ENCODE data around the gene BCAS3. TPM values are rescaled to one million over a fixed set of nuclear protein-coding genes. Genes with fewer than 3 reads are reported as not detected.

BCAS3 gene
- total RNA-seq, 1 experiment from 2014 or later = 26.3 TPM

DNA sequence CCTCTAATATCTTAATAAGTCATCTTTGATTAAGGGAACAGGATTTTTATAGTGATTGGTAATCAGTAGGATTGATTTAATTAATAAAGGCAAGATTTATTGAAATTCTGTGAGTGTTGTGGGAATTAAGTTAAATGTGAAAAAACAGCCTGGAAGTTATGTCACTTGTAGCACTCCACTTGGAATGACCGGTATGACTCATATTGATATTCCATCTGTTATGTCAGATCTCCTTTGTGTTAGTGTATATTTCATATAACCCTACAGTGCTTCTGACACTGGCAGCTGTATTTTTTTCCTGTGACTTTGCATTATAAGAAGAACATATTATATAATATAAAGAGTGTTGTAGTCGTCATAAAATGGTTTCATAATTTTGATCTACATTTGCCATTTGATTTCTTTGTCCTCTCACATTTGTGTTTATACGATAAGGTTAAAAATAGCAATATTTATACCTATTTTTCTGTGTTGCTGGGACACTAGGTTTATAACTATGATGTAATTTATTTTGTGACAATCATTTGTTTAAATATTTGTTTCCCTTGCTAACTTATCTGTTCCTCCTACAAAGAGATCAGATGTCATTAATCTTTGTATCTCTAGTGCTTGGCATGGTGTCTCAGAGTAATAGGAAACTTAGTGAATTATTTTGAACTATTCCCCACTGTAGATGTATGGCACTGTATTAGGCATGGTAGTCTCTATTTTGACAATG, 249.0 kb downstream of the BCAS3 start:
- Histone ChIP-seq H3K27ac (ENCODE audit: low read depth, low read length) (no peak overlapping the region), H3K79me2 (ENCODE audit: insufficient read depth, low read length) (no peaks in the 10 kb centered on the region), H4K20me1 (ENCODE audit: insufficient read depth) (no peaks in the 10 kb centered on the region), H3K27me3 (ENCODE audit: insufficient read depth, low read length) (no peaks in the 10 kb centered on the region), H3K9me3 (ENCODE audit: control insufficient read depth in 1 of 2, insufficient read depth in 1 of 2, low read depth in 1 of 2, low read length in 2 of 2) (no peaks in the 10 kb centered on the region), H3K4me1 (ENCODE audit: control insufficient read depth in 1 of 2, insufficient read depth in 2 of 2, low read length in 2 of 2) (no peaks in the 10 kb centered on the region), H3K9ac (ENCODE audit: low read length) (no peak overlapping the region), H3K9me2 (ENCODE audit: insufficient read depth) (no peaks in the 10 kb centered on the region), H3K36me3 (ENCODE audit: control insufficient read depth in 1 of 2, insufficient read depth in 2 of 2, low read length in 2 of 2) (no peaks in the 10 kb centered on the region), H3K4me3 (replicated peaks in 1 of 2; ENCODE audit: low read depth in 1 of 2, low read length in 2 of 2) (no peak overlapping the region), H3K4me2 (ENCODE audit: low read length) (no peak overlapping the region), H2AFZ (ENCODE audit: low read depth, low read length, poor library complexity, severe bottlenecking) (no peak overlapping the region)
- TF ChIP-seq JUND (IDR thresholded peaks at IDR 0.05) = no peak
- no peak for TF ChIP-seq TCF7L2 (IDR thresholded peaks at IDR 0.05; ENCODE audit: borderline replicate concordance, extremely low read depth, insufficient read depth, insufficient read length)
- TF ChIP-seq POLR2A (IDR thresholded peaks at IDR 0.05; ENCODE audit: borderline replicate concordance, extremely low read depth, insufficient read depth, insufficient read length) = no peak
- TF ChIP-seq SRF (IDR thresholded peaks at IDR 0.05; ENCODE audit: low read depth) = no peak
- TF ChIP-seq EZH2 (IDR thresholded peaks at IDR 0.05) = no peak
- TF ChIP-seq RAD21 (IDR thresholded peaks at IDR 0.05; ENCODE audit: low read depth) = no peak
- no peak for TF ChIP-seq YY1 (IDR thresholded peaks at IDR 0.05; ENCODE audit: extremely low read depth, insufficient replicate concordance, low read depth, low read length)
- TF ChIP-seq, protein P1, sequence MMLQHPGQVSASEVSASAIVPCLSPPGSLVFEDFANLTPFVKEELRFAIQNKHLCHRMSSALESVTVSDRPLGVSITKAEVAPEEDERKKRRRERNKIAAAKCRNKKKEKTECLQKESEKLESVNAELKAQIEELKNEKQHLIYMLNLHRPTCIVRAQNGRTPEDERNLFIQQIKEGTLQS (IDR thresholded peaks at IDR 0.05) = no peak
- no TSS peak for BruUV-seq (replicated peaks)
- DNase-seq (ENCODE audit: low read depth, low spot score) (no peak), ATAC-seq (no peak)
- CTCF ChIA-PET = no interaction called here
- POLR2A ChIA-PET = no interaction called here
- RAD21 ChIA-PET (ENCODE audit: low non-redundant PET in 1 of 2, low total read pairs in 2 of 2, uncharacterized antibody in 2 of 2, unreplicated experiment in 2 of 2) = no interaction called here
- intact Hi-C loops (cut with micrococcal nuclease) = no loop called here

DNA sequence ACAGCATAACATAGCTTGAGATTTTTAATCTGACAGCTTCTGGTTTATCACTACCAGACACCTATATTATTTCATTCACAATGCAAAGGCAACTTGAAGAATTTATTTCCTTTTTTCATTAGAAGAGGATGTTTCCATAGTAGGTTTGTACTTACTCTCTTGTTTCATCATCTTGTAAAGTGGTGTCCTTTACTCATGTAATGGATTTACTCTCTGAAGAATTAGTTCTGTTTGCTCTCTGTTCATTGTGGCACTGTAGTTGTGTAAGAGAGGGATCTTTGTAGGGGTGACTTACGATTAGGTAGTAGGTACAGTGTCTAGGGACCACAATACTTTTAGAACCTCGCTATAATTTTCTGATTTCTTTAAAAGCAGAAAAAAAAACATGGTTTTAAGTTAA, 256.1 kb downstream of the BCAS3 start:
- Histone ChIP-seq H3K27me3 (ENCODE audit: insufficient read depth, low read length) (no peaks in the 10 kb centered on the region), H3K4me3 (replicated peaks in 1 of 2; ENCODE audit: low read depth in 1 of 2, low read length in 2 of 2) (no peak overlapping the region), H3K9ac (ENCODE audit: low read length) (no peak overlapping the region), H3K27ac (ENCODE audit: low read depth, low read length) (no peak overlapping the region), H3K4me1 (ENCODE audit: control insufficient read depth in 1 of 2, insufficient read depth in 2 of 2, low read length in 2 of 2) (no peaks in the 10 kb centered on the region), H2AFZ (ENCODE audit: low read depth, low read length, poor library complexity, severe bottlenecking) (no peak overlapping the region), H3K36me3 (ENCODE audit: control insufficient read depth in 1 of 2, insufficient read depth in 2 of 2, low read length in 2 of 2) (no peaks in the 10 kb centered on the region), H3K9me2 (ENCODE audit: insufficient read depth) (no peaks in the 10 kb centered on the region), H3K4me2 (ENCODE audit: low read length) (no peak overlapping the region), H3K9me3 (ENCODE audit: control insufficient read depth in 1 of 2, insufficient read depth in 1 of 2, low read depth in 1 of 2, low read length in 2 of 2) (no peaks in the 10 kb centered on the region), H3K79me2 (ENCODE audit: insufficient read depth, low read length) (no peaks in the 10 kb centered on the region), H4K20me1 (ENCODE audit: insufficient read depth) (no peaks in the 10 kb centered on the region)
- CTCF ChIA-PET = no interaction called here
- TF ChIP-seq, protein P2, sequence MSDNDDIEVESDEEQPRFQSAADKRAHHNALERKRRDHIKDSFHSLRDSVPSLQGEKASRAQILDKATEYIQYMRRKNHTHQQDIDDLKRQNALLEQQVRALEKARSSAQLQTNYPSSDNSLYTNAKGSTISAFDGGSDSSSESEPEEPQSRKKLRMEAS (IDR thresholded peaks at IDR 0.05) = no peak
- TF ChIP-seq EZH2 (IDR thresholded peaks at IDR 0.05) = no peak
- TF ChIP-seq ZNF274 (IDR thresholded peaks at IDR 0.05; ENCODE audit: low read depth, low read length) = no peak
- TF ChIP-seq FOSL1 (IDR thresholded peaks at IDR 0.05; ENCODE audit: low read depth) = no peak
- no peak for TF ChIP-seq CEBPB (IDR thresholded peaks at IDR 0.05; ENCODE audit: low read depth)
- TF ChIP-seq ZFX (IDR thresholded peaks at IDR 0.05) = no peak
- TF ChIP-seq SP1 (IDR thresholded peaks at IDR 0.05; ENCODE audit: low read depth) = no peak
- POLR2A ChIA-PET = no interaction called here
- no TSS peak for BruUV-seq (replicated peaks)
- RAD21 ChIA-PET (ENCODE audit: low non-redundant PET in 1 of 2, low total read pairs in 2 of 2, uncharacterized antibody in 2 of 2, unreplicated experiment in 2 of 2) = no interaction called here
- intact Hi-C loops (cut with micrococcal nuclease) = no loop called here
- ATAC-seq = no peak
- no peak for DNase-seq (ENCODE audit: low read depth, low spot score)

Data from HCT116 (cell line).